HEK293 (cell line): ENCODE measurements around the gene HOTAIR.

ENCODE experiments used
- BCL11B ChIP-seq: fragments of 450-650 bp; formaldehyde crosslinking; IDR thresholded peaks from 2 replicates; pipeline ENCODE4 v1.5.1; 2016; ENCODE audit warnings: low read depth, missing biosample characterization, missing genetic modification characterization
- EGR2 ChIP-seq: fragments of 450-650 bp; formaldehyde crosslinking; IDR thresholded peaks from 2 replicates; pipeline ENCODE4 v1.5.1; 2016; ENCODE audit warnings: low read depth, missing biosample characterization, missing genetic modification characterization
- KLF7 ChIP-seq: fragments of 450-650 bp; formaldehyde crosslinking; IDR thresholded peaks from 2 replicates; pipeline ENCODE4 v1.5.1; 2016; ENCODE audit warnings: missing biosample characterization, missing genetic modification characterization, borderline replicate concordance
- PRDM1 ChIP-seq: fragments of 450-650 bp; formaldehyde crosslinking; IDR thresholded peaks from 2 replicates; pipeline ENCODE4; 2016; ENCODE audit warnings: missing biosample characterization, missing genetic modification characterization
- PRDM10 ChIP-seq: fragments of 450-650 bp; formaldehyde crosslinking; IDR thresholded peaks from 2 replicates; pipeline ENCODE4 v1.5.1; 2016; ENCODE audit warnings: missing biosample characterization, missing genetic modification characterization
- PRDM6 ChIP-seq: fragments of 450-650 bp; formaldehyde crosslinking; IDR thresholded peaks from 2 replicates; pipeline ENCODE4 v1.5.1; 2017; ENCODE audit warnings: missing biosample characterization, missing genetic modification characterization
- WT1 ChIP-seq: fragments of 450-650 bp; formaldehyde crosslinking; IDR thresholded peaks from 2 replicates; pipeline ENCODE4 v1.5.1; 2016; ENCODE audit warnings: missing biosample characterization, missing genetic modification characterization
- ZBTB8A ChIP-seq: fragments of 450-650 bp; formaldehyde crosslinking; IDR thresholded peaks from 2 replicates; pipeline ENCODE4 v1.5.1; 2016; ENCODE audit warnings: missing biosample characterization, missing genetic modification characterization
- ZNF133 ChIP-seq: fragments of 450-650 bp; formaldehyde crosslinking; IDR thresholded peaks from 2 replicates; pipeline ENCODE4 v1.5.1; 2016; ENCODE audit warnings: missing biosample characterization, missing genetic modification characterization
- ZNF16 ChIP-seq: fragments of 450-650 bp; formaldehyde crosslinking; IDR thresholded peaks from 2 replicates; pipeline ENCODE4 v1.5.1; 2016; ENCODE audit warnings: low read depth, missing biosample characterization, missing genetic modification characterization
- ZNF174 ChIP-seq: fragments of 450-650 bp; formaldehyde crosslinking; IDR thresholded peaks from 2 replicates; pipeline ENCODE4 v1.5.0; 2017; ENCODE audit warnings: missing biosample characterization, mild to moderate bottlenecking, missing genetic modification characterization
- ZNF175 ChIP-seq: fragments of 450-650 bp; formaldehyde crosslinking; IDR thresholded peaks from 2 replicates; pipeline ENCODE4 v1.5.1; 2016; ENCODE audit warnings: missing biosample characterization, missing genetic modification characterization
- ZNF214 ChIP-seq: fragments of 450-650 bp; formaldehyde crosslinking; IDR thresholded peaks from 2 replicates; pipeline ENCODE4 v1.5.1; 2017; ENCODE audit warnings: missing biosample characterization, mild to moderate bottlenecking, missing genetic modification characterization, borderline replicate concordance
- ZNF23 ChIP-seq: fragments of 450-650 bp; formaldehyde crosslinking; IDR thresholded peaks from 2 replicates; pipeline ENCODE4 v1.5.1; 2016; ENCODE audit warnings: missing biosample characterization, missing genetic modification characterization, borderline replicate concordance
- ZNF335 ChIP-seq: fragments of 450-650 bp; formaldehyde crosslinking; conservative IDR thresholded peaks from 2 replicates; pipeline ENCODE4 v1.5.1; 2016; ENCODE audit warnings: missing biosample characterization, missing genetic modification characterization
- ZNF366 ChIP-seq: fragments of 450-650 bp; formaldehyde crosslinking; conservative IDR thresholded peaks from 2 replicates; pipeline ENCODE4 v1.5.1; 2016; ENCODE audit warnings: missing biosample characterization, missing genetic modification characterization
- ZNF398 ChIP-seq: fragments of 450-650 bp; formaldehyde crosslinking; IDR thresholded peaks from 2 replicates; pipeline ENCODE4 v1.5.1; 2017; ENCODE audit warnings: missing biosample characterization, missing genetic modification characterization
- ZNF416 ChIP-seq: fragments of 450-650 bp; formaldehyde crosslinking; IDR thresholded peaks from 2 replicates; pipeline ENCODE4 v1.5.1; 2016; ENCODE audit warnings: missing biosample characterization, missing genetic modification characterization
- ZNF423 ChIP-seq: fragments of 450-650 bp; formaldehyde crosslinking; IDR thresholded peaks from 2 replicates; pipeline ENCODE4 v1.5.1; 2016; ENCODE audit warnings: missing biosample characterization, missing genetic modification characterization
- ZNF433 ChIP-seq: fragments of 450-650 bp; formaldehyde crosslinking; IDR thresholded peaks from 2 replicates; pipeline ENCODE4 v1.5.1; 2016; ENCODE audit warnings: missing biosample characterization, missing genetic modification characterization, low read depth
- ZNF521 ChIP-seq: fragments of 450-650 bp; formaldehyde crosslinking; IDR thresholded peaks from 2 replicates; pipeline ENCODE4 v1.5.1; 2017; ENCODE audit warnings: missing biosample characterization, mild to moderate bottlenecking, missing genetic modification characterization
- ZNF558 ChIP-seq: fragments of 450-650 bp; formaldehyde crosslinking; IDR thresholded peaks from 2 replicates; pipeline ENCODE4 v1.5.1; 2016; ENCODE audit warnings: missing biosample characterization, missing genetic modification characterization
- ZNF600 ChIP-seq: fragments of 450-650 bp; formaldehyde crosslinking; IDR thresholded peaks from 2 replicates; pipeline ENCODE4 v1.5.1; 2016; ENCODE audit warnings: missing biosample characterization, missing genetic modification characterization
- ZSCAN5A ChIP-seq: fragments of 450-650 bp; formaldehyde crosslinking; IDR thresholded peaks from 2 replicates; pipeline ENCODE4 v1.5.1; 2016; ENCODE audit warnings: missing biosample characterization, missing genetic modification characterization

The HOTAIR gene

GRCh38 chr12:54015018-54015931 lies 40.5 kb upstream of the HOTAIR start (continued):
- TF ChIP-seq ZNF600 (tag by site-specific recombination) (peak; percentile 69; the same call in 1 of the 2 replicates), ZBTB8A (tag by site-specific recombination) (peak; percentile 59), ZNF23 (tag by site-specific recombination) (no peak), ZNF175 (tag by site-specific recombination) (no peak), ZNF558 (tag by site-specific recombination) (no peak), ZNF335 (peak; percentile 94), ZNF416 (no peak), EGR2 (tag by site-specific recombination) (no peak), ZNF133 (tag by site-specific recombination) (no peak), ZNF423 (tag by site-specific recombination) (peak; percentile 48), ZSCAN5A (tag by site-specific recombination) (no peak), PRDM1 (tag by site-specific recombination) (peak; percentile 13; the same call in 1 of the 2 replicates), ZNF433 (no peak), KLF7 (tag by site-specific recombination) (no peak; the same call in 1 of the 2 replicates), BCL11B (0 out of 2 replicates have a peak, but pooled peaks have one; percentile 44), WT1 (tag by site-specific recombination) (no peak), ZNF398 (0 out of 2 replicates have a peak, but pooled peaks have one; percentile 18), ZNF16 (tag by site-specific recombination) (no peak), ZNF366 (no peak; the same call in 1 of the 2 replicates), PRDM10 (tag by site-specific recombination) (peak; percentile 97), ZNF214 (tag by site-specific recombination) (no peak), ZNF174 (no peak), ZNF521 (tag by site-specific recombination) (no peak), PRDM6 (tag by site-specific recombination) (no peak)
